GM12801 (cell line): Measurements from ENCODE around the gene F5.

Experiments used
- TF ChIP-seq, protein P1 (sequence below): IDR thresholded peaks from one replicate; pipeline ENCODE4 v1.5.1; 2011; ENCODE audit warnings: control low read depth; ENCODE audit not compliant: insufficient read length; ENCODE audit errors: extremely low read depth

F5 gene

DNA sequence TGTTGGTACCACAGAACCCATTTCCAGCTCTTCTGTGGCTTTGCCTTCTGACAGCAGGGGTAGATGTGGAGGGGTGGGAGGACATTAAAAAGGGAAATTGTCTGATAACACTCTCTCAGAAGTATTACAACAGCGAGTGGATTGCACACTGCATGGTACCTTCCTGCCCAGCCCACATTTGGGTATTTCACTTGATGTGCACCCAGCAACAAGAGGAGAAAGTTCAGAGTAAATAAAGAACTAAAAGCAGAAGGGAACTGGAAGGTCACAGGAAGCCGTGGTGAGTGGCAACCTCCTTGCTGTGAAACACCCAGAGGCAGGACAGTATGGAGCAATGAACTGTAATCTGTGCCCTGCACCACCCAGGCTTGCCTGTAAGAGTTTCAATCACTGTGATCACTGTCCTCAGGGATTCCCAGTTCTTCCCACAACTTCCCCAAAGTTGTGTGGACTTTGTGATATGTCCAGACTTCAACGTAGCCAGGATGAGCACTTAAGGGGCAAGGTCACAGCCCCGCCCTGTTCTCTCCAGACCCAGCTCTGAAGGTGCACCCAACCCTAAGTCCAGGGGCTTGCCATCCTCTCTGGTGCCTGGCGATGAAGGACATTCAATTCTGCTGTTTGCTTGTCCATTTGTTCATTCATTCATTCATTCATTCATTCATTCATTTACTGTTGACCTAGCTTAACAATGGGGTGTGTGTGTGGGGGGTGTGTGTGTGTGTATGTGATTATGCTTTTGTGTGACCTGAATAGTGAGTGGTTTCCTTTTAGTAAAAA lies 18.7 kb upstream of the F5 start:
- TF ChIP-seq, protein P1, sequence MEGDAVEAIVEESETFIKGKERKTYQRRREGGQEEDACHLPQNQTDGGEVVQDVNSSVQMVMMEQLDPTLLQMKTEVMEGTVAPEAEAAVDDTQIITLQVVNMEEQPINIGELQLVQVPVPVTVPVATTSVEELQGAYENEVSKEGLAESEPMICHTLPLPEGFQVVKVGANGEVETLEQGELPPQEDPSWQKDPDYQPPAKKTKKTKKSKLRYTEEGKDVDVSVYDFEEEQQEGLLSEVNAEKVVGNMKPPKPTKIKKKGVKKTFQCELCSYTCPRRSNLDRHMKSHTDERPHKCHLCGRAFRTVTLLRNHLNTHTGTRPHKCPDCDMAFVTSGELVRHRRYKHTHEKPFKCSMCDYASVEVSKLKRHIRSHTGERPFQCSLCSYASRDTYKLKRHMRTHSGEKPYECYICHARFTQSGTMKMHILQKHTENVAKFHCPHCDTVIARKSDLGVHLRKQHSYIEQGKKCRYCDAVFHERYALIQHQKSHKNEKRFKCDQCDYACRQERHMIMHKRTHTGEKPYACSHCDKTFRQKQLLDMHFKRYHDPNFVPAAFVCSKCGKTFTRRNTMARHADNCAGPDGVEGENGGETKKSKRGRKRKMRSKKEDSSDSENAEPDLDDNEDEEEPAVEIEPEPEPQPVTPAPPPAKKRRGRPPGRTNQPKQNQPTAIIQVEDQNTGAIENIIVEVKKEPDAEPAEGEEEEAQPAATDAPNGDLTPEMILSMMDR, result no peak

GRCh38 chr1:169601096-169601881 lies 15.0 kb upstream of the F5 start:
- TF ChIP-seq, protein P1, result no peak

- TF ChIP-seq, protein P1, result no peak
These were observed 9.8 kb upstream of the F5 start for GRCh38 chr1:169595764-169596711.

GRCh38 chr1:169594391-169594790 lies 8.1 kb upstream of the F5 start:
- TF ChIP-seq, protein P1, result no peak

DNA sequence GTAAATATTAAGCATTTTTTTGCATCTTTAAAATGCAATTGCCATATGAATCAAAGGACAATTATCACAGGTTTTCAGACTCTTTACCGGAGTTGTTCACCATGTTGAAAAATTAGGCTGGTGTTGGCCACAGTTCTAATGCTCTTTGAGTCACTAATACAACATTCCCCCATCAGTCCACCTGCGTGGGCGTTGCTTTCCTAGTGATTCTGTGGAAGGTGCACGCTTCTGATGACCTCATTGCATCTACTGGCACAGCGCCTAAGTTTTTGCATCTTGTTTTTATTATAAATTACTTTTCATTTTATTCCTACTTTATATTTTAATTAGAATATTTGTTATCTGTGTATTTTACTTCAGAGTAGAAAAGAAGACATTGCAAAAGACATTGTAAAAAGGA lies 4.7 kb upstream of the F5 start:
- TF ChIP-seq, protein P1, result no peak

- TF ChIP-seq, protein P1, result no peak
These were observed 2.7 kb upstream of the F5 start for GRCh38 chr1:169588785-169589485.
